ENCODE results near the gene CCT4.

GRCh38 chr2:61854564-61855317 lies 33.7 kb downstream of the CCT4 start:
- TF ChIP-seq, protein P1, sequence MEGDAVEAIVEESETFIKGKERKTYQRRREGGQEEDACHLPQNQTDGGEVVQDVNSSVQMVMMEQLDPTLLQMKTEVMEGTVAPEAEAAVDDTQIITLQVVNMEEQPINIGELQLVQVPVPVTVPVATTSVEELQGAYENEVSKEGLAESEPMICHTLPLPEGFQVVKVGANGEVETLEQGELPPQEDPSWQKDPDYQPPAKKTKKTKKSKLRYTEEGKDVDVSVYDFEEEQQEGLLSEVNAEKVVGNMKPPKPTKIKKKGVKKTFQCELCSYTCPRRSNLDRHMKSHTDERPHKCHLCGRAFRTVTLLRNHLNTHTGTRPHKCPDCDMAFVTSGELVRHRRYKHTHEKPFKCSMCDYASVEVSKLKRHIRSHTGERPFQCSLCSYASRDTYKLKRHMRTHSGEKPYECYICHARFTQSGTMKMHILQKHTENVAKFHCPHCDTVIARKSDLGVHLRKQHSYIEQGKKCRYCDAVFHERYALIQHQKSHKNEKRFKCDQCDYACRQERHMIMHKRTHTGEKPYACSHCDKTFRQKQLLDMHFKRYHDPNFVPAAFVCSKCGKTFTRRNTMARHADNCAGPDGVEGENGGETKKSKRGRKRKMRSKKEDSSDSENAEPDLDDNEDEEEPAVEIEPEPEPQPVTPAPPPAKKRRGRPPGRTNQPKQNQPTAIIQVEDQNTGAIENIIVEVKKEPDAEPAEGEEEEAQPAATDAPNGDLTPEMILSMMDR (IDR thresholded peaks at IDR 0.05) = no peak
- TF ChIP-seq POLR2A (IDR thresholded peaks at IDR 0.05) (no peak), POLR2AphosphoS5 (IDR thresholded peaks at IDR 0.05) (no peak)

All from gastroesophageal sphincter (tissue), 3 donors.